ENCODE data around the gene NUP54.
A peak's percentile ranks its signal among the peaks of the same experiment; 100 is the strongest.

NUP54 gene

GRCh38 chr4:76148142-76148865, at the start of gene NUP54:
Gene NUP54 (minus strand): TSS chr4:76148397. CDS start chr4:76148374, 23 bp downstream.
- peak; percentile 93 for DNase-seq

- no peak for DNase-seq
These were observed 49.0 kb upstream of the NUP54 start for GRCh38 chr4:76197031-76197743.

GRCh38 chr4:76196376-76196775, 48.2 kb upstream of the NUP54 start:
- DNase-seq = no peak

GRCh38 chr4:76195326-76195725, 47.1 kb upstream of the NUP54 start:
- no peak for DNase-seq

- DNase-seq = no peak
These were observed 46.1 kb upstream of the NUP54 start for GRCh38 chr4:76194325-76194724.

- no peak for DNase-seq
These were observed 44.0 kb upstream of the NUP54 start for GRCh38 chr4:76192236-76192635.

- no peak for DNase-seq
These were observed 40.4 kb upstream of the NUP54 start for GRCh38 chr4:76188557-76188956.

GRCh38 chr4:76188149-76188548, 40.0 kb upstream of the NUP54 start:
- no peak for DNase-seq

GRCh38 chr4:76187152-76187551, 39.0 kb upstream of the NUP54 start:
- DNase-seq = no peak

- DNase-seq = no peak
These were observed 34.3 kb upstream of the NUP54 start for GRCh38 chr4:76182463-76182862.

GRCh38 chr4:76179398-76180318, 31.5 kb upstream of the NUP54 start:
- peak; percentile 73 for DNase-seq

- no peak for DNase-seq
These were observed 30.1 kb upstream of the NUP54 start for GRCh38 chr4:76178296-76178695.

- DNase-seq = no peak
These were observed 29.5 kb upstream of the NUP54 start for GRCh38 chr4:76177709-76178108.

- DNase-seq = no peak
These were observed 27.1 kb upstream of the NUP54 start for GRCh38 chr4:76175336-76175735.

GRCh38 chr4:76174216-76174615, 26.0 kb upstream of the NUP54 start:
- no peak for DNase-seq

GRCh38 chr4:76168688-76169087, 20.5 kb upstream of the NUP54 start:
- no peak for DNase-seq

GRCh38 chr4:76166480-76166879, 18.3 kb upstream of the NUP54 start:
- DNase-seq = no peak

GRCh38 chr4:76160355-76160754, 12.2 kb upstream of the NUP54 start:
- no peak for DNase-seq

- DNase-seq = no peak
These were observed 8.4 kb upstream of the NUP54 start for GRCh38 chr4:76156635-76157034.

- DNase-seq = no peak
These were observed 7.8 kb upstream of the NUP54 start for GRCh38 chr4:76155979-76156378.

- no peak for DNase-seq
These were observed 5.2 kb upstream of the NUP54 start for GRCh38 chr4:76153356-76153755.

- peak; percentile 14 for DNase-seq
These were observed 599 bp downstream of the NUP54 start for GRCh38 chr4:76147454-76148141.

- DNase-seq = no peak
These were observed 3.7 kb downstream of the NUP54 start for GRCh38 chr4:76144546-76144945.

All from activated T-cell treated with anti-CD3 and anti-CD28 coated beads for 4 hours (primary cell).